Measurements from ENCODE around the gene AIG1. TPM values are rescaled to one million over a fixed set of nuclear protein-coding genes. Genes with fewer than 3 reads are reported as not detected.

Gene AIG1
- polyA plus RNA-seq, 1 experiment: 43.2 TPM

DNA sequence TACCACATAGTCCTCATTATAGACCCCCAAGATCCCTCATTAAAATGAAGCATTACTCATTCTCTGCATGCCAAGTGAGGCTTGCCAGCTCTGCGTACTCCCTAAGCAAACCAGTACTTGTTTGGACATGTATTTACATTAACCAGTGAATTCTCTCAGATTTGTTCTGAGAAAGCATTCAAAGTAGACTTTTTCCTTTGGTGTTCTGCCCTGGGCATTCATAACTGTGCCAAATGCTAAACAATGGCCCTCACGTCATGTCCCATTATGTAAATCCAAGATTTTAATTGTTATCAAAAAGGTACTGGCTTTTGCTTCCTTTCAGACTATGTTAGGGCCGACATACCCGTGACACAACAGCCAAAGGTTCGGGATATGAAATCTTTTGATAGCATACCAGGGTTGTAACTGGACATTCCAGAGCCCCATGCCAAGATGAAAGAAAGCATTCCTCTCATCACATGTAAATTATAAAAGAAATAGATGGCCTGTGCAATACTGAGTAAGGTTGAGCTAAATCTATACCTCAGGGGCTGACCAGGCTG is 225.6 kb downstream of the AIG1 start:
- H3K4me3 ChIP-seq (ENCODE audit: low read depth, low read length): no peak overlapping the region
- H3K36me3 ChIP-seq (ENCODE audit: control insufficient read depth, insufficient read depth, low read length): no peaks in the 10 kb centered on the region; the same call in 1 of the 2 replicates
- ChIA-PET CTCF (interaction anchor here (0.7 kb wide), 1 partner anchor 340 kb away, joined by 3 read pairs; no protein-coding TSS in a partner anchor), POLR2A (no interaction called here)
- TF ChIP-seq CTCF (IDR thresholded peaks at IDR 0.05; ENCODE audit: insufficient read depth, low read depth, low read length): no peak
- DNase-seq (ENCODE audit: low read depth): no peak
- no peaks in the 10 kb centered on the region for H3K27me3 ChIP-seq (ENCODE audit: control insufficient read depth, insufficient read depth, low read length)

DNA sequence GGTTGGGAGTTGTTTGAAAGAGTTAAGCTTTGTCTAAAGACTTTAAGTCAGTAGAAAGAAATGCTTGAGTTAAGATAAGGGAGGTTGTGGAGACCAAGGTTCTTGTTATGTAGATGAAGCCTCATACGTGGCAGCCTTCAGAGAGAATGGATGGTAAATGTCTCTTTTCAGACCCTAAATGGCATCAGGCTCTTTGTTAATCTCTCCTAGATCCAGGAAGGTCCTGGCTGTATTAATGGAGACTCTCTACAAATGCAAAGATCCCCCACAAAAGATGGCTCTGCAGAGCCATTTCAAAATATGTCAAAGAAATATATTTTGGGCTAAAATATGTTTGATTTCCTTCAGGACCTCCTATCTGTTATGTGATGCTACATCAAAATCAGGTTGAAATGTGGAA is 228.2 kb downstream of the AIG1 start:
- ChIA-PET CTCF (no interaction called here), POLR2A (no interaction called here)
- no peak for DNase-seq (ENCODE audit: low read depth)
- Histone ChIP-seq H3K4me3 (ENCODE audit: low read depth, low read length) (no peak overlapping the region), H3K27me3 (ENCODE audit: control insufficient read depth, insufficient read depth, low read length) (no peaks in the 10 kb centered on the region), H3K36me3 (ENCODE audit: control insufficient read depth, insufficient read depth, low read length) (no peaks in the 10 kb centered on the region; the same call in 1 of the 2 replicates)
- no peak for TF ChIP-seq CTCF (IDR thresholded peaks at IDR 0.05; ENCODE audit: insufficient read depth, low read depth, low read length)

DNA sequence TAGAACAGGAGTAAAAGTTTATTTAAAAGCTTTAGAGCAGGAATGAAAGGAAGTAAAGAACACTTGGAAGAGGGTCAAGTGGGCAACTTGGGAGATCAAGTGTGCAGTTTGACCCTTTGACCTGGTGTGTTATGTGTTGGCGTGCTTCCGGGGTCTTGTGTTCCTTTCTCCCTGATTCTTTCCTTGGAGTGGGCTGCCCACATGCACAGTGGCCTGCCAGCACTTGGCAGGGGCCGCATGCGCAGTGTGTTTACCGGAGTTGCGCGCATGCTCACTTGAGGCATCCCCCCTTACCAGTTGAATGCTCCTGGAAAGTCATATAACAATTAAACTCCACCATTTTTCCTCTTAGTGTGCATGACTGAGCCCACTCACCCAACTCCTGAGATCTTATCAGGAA is 229.5 kb downstream of the AIG1 start:
- POLR2A ChIA-PET: no interaction called here
- Histone ChIP-seq H3K27me3 (ENCODE audit: control insufficient read depth, insufficient read depth, low read length) (no peaks in the 10 kb centered on the region), H3K4me3 (ENCODE audit: low read depth, low read length) (no peak overlapping the region), H3K36me3 (ENCODE audit: control insufficient read depth, insufficient read depth, low read length) (no peaks in the 10 kb centered on the region; the same call in 1 of the 2 replicates)
- no peak for DNase-seq (ENCODE audit: low read depth)
- CTCF ChIA-PET: no interaction called here
- no peak for TF ChIP-seq CTCF (IDR thresholded peaks at IDR 0.05; ENCODE audit: insufficient read depth, low read depth, low read length)

- Histone ChIP-seq H3K36me3 (ENCODE audit: control insufficient read depth, insufficient read depth, low read length) (no peaks in the 10 kb centered on the region), H3K27me3 (ENCODE audit: control insufficient read depth, insufficient read depth, low read length) (no peaks in the 10 kb centered on the region), H3K4me3 (ENCODE audit: low read depth, low read length) (no peak overlapping the region)
- CTCF ChIA-PET: interaction anchor here (0.6 kb wide), 1 partner anchor 58 kb away, joined by 3 read pairs; no protein-coding TSS in a partner anchor
- DNase-seq (ENCODE audit: low read depth): no peak
- POLR2A ChIA-PET: no interaction called here
- no peak for TF ChIP-seq CTCF (IDR thresholded peaks at IDR 0.05; ENCODE audit: insufficient read depth, low read depth, low read length)
Measured at GRCh38 chr6:143293523-143293922, 232.8 kb downstream of the AIG1 start.

GRCh38 chr6:143294265-143294860 is 233.7 kb downstream of the AIG1 start:
- H3K27me3 ChIP-seq (ENCODE audit: control insufficient read depth, insufficient read depth, low read length): no peaks in the 10 kb centered on the region
- POLR2A ChIA-PET: no interaction called here

More at GRCh38 chr6:143294265-143294860, 233.7 kb downstream of the AIG1 start:
- no peak for TF ChIP-seq CTCF (IDR thresholded peaks at IDR 0.05; ENCODE audit: insufficient read depth, low read depth, low read length)
- no peak for DNase-seq (ENCODE audit: low read depth)
- Histone ChIP-seq H3K36me3 (ENCODE audit: control insufficient read depth, insufficient read depth, low read length) (no peaks in the 10 kb centered on the region), H3K4me3 (ENCODE audit: low read depth, low read length) (no peak overlapping the region)
- CTCF ChIA-PET: interaction anchor here (0.6 kb wide), 1 partner anchor 57 kb away, joined by 3 read pairs; no protein-coding TSS in a partner anchor
